22Rv1 (cell line): ENCODE data around the gene KIF26B.
A peak's percentile ranks its signal among the peaks of the same experiment; 100 is the strongest.

Source experiments
- CTCF ChIP-seq: fragments of 450-650 bp; IDR thresholded peaks from 2 replicates; pipeline ENCODE4 v1.5.1; 2017; ENCODE audit warnings: mild to moderate bottlenecking
- ZFX ChIP-seq: fragments of 450-650 bp; IDR thresholded peaks from 2 replicates; pipeline ENCODE4 v1.6.1; 2017; ENCODE audit warnings: antibody characterized with exemption, borderline replicate concordance

- peak; percentile 74 for TF ChIP-seq CTCF
- TF ChIP-seq ZFX, result no peak
These were observed 2.1 kb downstream of the KIF26B start for GRCh38 chr1:245156736-245157505.
